ENCODE results near the gene ITPR2. TPM values are rescaled to one million over a fixed set of nuclear protein-coding genes. Genes with fewer than 3 reads are reported as not detected.

ITPR2 gene
- polyA plus RNA-seq, 1 of the 3 experiments (the other 2 are of a cell fraction): 2.3 TPM

DNA sequence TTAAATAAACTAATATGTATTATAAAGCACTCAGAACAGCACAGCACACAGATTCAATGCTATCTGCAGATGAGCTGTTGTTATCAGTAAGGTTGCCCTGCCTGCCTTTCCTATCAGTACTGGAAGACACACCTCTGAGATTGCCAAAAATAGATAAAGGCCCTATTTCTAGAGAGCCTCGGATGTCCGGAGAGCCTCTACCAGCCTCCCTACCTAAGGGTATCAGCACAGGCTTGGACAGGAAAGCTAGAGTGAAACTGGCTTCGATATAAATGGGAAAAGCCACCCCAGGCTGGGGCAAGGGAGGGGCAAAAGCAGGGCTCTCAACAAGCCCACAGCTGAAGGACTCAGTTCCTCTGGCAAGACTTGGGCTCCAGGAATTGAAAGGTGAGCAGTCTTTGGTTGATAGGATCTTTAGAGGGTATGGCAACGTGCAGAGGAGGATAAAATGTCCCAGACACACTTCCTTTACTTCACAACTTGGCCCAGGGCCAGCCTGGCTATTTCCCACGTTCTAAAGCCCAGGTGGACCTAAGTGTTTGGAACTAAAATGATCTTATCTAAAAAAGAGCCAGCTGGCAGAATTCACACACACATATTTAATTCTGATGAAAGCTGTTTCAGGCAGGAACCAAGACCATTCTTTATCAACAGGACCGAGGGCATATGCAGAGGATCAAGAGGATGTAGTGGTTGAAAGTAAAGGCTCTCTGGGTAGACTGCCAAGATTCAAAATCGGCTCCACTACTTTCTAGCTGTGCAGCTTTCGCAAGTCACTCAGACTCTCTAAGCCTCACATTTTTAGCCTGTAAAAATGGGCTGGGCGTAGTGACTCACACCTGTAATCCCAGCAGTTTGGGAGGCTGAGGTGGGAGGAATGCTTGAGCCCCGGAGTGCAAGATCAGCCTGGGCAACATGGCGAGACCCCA, 37.8 kb upstream of the ITPR2 start:
- H3K4me1 ChIP-seq (ENCODE audit: control insufficient read depth in 1 of 2, insufficient read depth in 2 of 2, low read depth in 1 of 2, low read length in 1 of 2): peaks cover 0 to 23% of the 10 kb centered on the region in 2 experiments; a peak in 2 of 4 replicates
- H3K9ac ChIP-seq: no peak overlapping the region
- H3K9me3 ChIP-seq: no peaks in the 10 kb centered on the region
- H3K79me2 ChIP-seq (ENCODE audit: insufficient read depth): no peaks in the 10 kb centered on the region
- H2AFZ ChIP-seq (ENCODE audit: low read depth): no peak overlapping the region
- peak overlapping the region in 1 of 2 experiments; percentile 84; a peak in 2 of 4 replicates for H3K27ac ChIP-seq (ENCODE audit: low read depth in 2 of 2, low read length in 1 of 2)
- DNase-seq: peak; percentile 53
- no peaks in the 10 kb centered on the region for H3K9me2 ChIP-seq
- H4K20me1 ChIP-seq (ENCODE audit: insufficient read depth): no peaks in the 10 kb centered on the region
- CTCF ChIA-PET: interaction anchor here (0.8 to 4.0 kb wide), 9 partner anchors 9 to 436 kb away, joined by 3 to 38 read pairs (median 7); partner anchors contain the start of genes ITPR2 and TM7SF3
- no peaks in the 10 kb centered on the region for H3K27me3 ChIP-seq (ENCODE audit: insufficient read depth)
- H3F3A ChIP-seq (replicated peaks; ENCODE audit: insufficient read depth): no peaks in the 10 kb centered on the region
- H3K4me2 ChIP-seq: no peak overlapping the region
- POLR2A ChIA-PET: interaction anchor here (0.6 to 1.4 kb wide), 4 partner anchors 15 to 1233 kb away, joined by 3 to 5 read pairs (median 4); partner anchors contain the start of gene ITPR2
- no peaks in the 10 kb centered on the region for H3K36me3 ChIP-seq (replicated peaks in 1 of 2; ENCODE audit: control insufficient read depth in 1 of 2, insufficient read depth in 2 of 2, low read length in 1 of 2)
- no peak overlapping the region for H3K4me3 ChIP-seq (ENCODE audit: low read depth in 2 of 2, low read length in 1 of 2)
- 46% methylated on average over 11 of the region's 11 CpGs for WGBS (ENCODE audit: low lambda C conversion rate)
- no peak for TF ChIP-seq RXRA (IDR thresholded peaks at IDR 0.05; ENCODE audit: borderline replicate concordance, low read depth)
- TF ChIP-seq SMC3 (IDR thresholded peaks at IDR 0.05; ENCODE audit: low read depth, low read length): no peak
- TF ChIP-seq ELF1 (IDR thresholded peaks at IDR 0.05): no peak
- TF ChIP-seq, protein P1, sequence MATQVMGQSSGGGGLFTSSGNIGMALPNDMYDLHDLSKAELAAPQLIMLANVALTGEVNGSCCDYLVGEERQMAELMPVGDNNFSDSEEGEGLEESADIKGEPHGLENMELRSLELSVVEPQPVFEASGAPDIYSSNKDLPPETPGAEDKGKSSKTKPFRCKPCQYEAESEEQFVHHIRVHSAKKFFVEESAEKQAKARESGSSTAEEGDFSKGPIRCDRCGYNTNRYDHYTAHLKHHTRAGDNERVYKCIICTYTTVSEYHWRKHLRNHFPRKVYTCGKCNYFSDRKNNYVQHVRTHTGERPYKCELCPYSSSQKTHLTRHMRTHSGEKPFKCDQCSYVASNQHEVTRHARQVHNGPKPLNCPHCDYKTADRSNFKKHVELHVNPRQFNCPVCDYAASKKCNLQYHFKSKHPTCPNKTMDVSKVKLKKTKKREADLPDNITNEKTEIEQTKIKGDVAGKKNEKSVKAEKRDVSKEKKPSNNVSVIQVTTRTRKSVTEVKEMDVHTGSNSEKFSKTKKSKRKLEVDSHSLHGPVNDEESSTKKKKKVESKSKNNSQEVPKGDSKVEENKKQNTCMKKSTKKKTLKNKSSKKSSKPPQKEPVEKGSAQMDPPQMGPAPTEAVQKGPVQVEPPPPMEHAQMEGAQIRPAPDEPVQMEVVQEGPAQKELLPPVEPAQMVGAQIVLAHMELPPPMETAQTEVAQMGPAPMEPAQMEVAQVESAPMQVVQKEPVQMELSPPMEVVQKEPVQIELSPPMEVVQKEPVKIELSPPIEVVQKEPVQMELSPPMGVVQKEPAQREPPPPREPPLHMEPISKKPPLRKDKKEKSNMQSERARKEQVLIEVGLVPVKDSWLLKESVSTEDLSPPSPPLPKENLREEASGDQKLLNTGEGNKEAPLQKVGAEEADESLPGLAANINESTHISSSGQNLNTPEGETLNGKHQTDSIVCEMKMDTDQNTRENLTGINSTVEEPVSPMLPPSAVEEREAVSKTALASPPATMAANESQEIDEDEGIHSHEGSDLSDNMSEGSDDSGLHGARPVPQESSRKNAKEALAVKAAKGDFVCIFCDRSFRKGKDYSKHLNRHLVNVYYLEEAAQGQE (IDR thresholded peaks at IDR 0.05; ENCODE audit: low read depth, low read length): no peak
- no peak for TF ChIP-seq USF1 (IDR thresholded peaks at IDR 0.05; ENCODE audit: borderline replicate concordance, low read depth)
- TF ChIP-seq, protein P2, sequence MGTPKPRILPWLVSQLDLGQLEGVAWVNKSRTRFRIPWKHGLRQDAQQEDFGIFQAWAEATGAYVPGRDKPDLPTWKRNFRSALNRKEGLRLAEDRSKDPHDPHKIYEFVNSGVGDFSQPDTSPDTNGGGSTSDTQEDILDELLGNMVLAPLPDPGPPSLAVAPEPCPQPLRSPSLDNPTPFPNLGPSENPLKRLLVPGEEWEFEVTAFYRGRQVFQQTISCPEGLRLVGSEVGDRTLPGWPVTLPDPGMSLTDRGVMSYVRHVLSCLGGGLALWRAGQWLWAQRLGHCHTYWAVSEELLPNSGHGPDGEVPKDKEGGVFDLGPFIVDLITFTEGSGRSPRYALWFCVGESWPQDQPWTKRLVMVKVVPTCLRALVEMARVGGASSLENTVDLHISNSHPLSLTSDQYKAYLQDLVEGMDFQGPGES (IDR thresholded peaks at IDR 0.05; ENCODE audit: low read depth, low read length): no peak
- TF ChIP-seq POLR2AphosphoS5 (IDR thresholded peaks at IDR 0.05; ENCODE audit: low read depth, low read length): no peak
- peak; percentile 43 for TF ChIP-seq CHD2 (IDR thresholded peaks at IDR 0.05; ENCODE audit: low read length, partially characterized antibody)
- peak; percentile 78 for TF ChIP-seq GATA2 (CRISPR knock-in tag; IDR thresholded peaks at IDR 0.05)
- TF ChIP-seq, protein P3, sequence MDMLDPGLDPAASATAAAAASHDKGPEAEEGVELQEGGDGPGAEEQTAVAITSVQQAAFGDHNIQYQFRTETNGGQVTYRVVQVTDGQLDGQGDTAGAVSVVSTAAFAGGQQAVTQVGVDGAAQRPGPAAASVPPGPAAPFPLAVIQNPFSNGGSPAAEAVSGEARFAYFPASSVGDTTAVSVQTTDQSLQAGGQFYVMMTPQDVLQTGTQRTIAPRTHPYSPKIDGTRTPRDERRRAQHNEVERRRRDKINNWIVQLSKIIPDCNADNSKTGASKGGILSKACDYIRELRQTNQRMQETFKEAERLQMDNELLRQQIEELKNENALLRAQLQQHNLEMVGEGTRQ (IDR thresholded peaks at IDR 0.05; ENCODE audit: borderline replicate concordance, low read depth, low read length): no peak
- TF ChIP-seq TEAD4 (IDR thresholded peaks at IDR 0.05; ENCODE audit: borderline replicate concordance, insufficient read depth): no peak
- no peak for TF ChIP-seq MAX (IDR thresholded peaks at IDR 0.05; ENCODE audit: low read depth)
- TF ChIP-seq FOXJ3 (CRISPR knock-in tag; IDR thresholded peaks at IDR 0.05): peak; percentile 59
- TF ChIP-seq YY1 (IDR thresholded peaks at IDR 0.05; ENCODE audit: low read depth): no peak
- TF ChIP-seq JUND (IDR thresholded peaks at IDR 0.05): no peak
- TF ChIP-seq, protein P4, sequence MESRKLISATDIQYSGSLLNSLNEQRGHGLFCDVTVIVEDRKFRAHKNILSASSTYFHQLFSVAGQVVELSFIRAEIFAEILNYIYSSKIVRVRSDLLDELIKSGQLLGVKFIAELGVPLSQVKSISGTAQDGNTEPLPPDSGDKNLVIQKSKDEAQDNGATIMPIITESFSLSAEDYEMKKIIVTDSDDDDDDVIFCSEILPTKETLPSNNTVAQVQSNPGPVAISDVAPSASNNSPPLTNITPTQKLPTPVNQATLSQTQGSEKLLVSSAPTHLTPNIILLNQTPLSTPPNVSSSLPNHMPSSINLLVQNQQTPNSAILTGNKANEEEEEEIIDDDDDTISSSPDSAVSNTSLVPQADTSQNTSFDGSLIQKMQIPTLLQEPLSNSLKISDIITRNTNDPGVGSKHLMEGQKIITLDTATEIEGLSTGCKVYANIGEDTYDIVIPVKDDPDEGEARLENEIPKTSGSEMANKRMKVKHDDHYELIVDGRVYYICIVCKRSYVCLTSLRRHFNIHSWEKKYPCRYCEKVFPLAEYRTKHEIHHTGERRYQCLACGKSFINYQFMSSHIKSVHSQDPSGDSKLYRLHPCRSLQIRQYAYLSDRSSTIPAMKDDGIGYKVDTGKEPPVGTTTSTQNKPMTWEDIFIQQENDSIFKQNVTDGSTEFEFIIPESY (IDR thresholded peaks at IDR 0.05; ENCODE audit: borderline replicate concordance, low read depth): no peak
- peak; percentile 53 for TF ChIP-seq NFIC (IDR thresholded peaks at IDR 0.05; ENCODE audit: borderline replicate concordance)
- peak; percentile 81 for TF ChIP-seq RCOR1 (IDR thresholded peaks at IDR 0.05; ENCODE audit: low read length)
- no peak for TF ChIP-seq TAF1 (IDR thresholded peaks at IDR 0.05; ENCODE audit: borderline replicate concordance, low read depth, low read length)
- TF ChIP-seq GABPA (IDR thresholded peaks at IDR 0.05; ENCODE audit: low read depth): no peak
- TF ChIP-seq RAD21 (IDR thresholded peaks at IDR 0.05; ENCODE audit: low read length): peak; percentile 9; the same call in 1 of the 2 replicates
- TF ChIP-seq SIN3A (IDR thresholded peaks at IDR 0.05; ENCODE audit: borderline replicate concordance, low read depth, low read length): no peak
- no peak for TF ChIP-seq FOSL2 (IDR thresholded peaks at IDR 0.05; ENCODE audit: borderline replicate concordance, low read depth)
